Measurements from ENCODE around the gene ZMIZ1. TPM values are rescaled to one million over a fixed set of nuclear protein-coding genes. Genes with fewer than 3 reads are reported as not detected.

Gene ZMIZ1
- total and polyA plus RNA-seq, 5 donors from 2014 or later: 1.5 to 34.8 (median 2.2) TPM

- peaks cover 46% of the 10 kb centered on the region for H3K4me1 ChIP-seq (ENCODE audit: control insufficient read depth, insufficient read depth, low read length, poor library complexity, severe bottlenecking)
Measured at GRCh38 chr10:79050896-79051555, 17.7 kb upstream of the ZMIZ1 start.

GRCh38 chr10:79051766-79052165, 17.0 kb upstream of the ZMIZ1 start:
- H3K4me1 Mint-ChIP-seq: peaks cover 5 to 62% (median 19%) of the 10 kb centered on the region in 4 donors
- H3K36me3 Mint-ChIP-seq: no peaks in the 10 kb centered on the region
- ATAC-seq (ENCODE audit: low read depth in 2 of 2) (no peak), DNase-seq (no peak)
- H3K36me3 ChIP-seq (ENCODE audit: control insufficient read depth, insufficient read depth, low read length): no peaks in the 10 kb centered on the region
- H3K27me3 ChIP-seq (ENCODE audit: control insufficient read depth, insufficient read depth, low read length): no peaks in the 10 kb centered on the region
- H3K27me3 Mint-ChIP-seq: no peaks in the 10 kb centered on the region
- H3K9me3 Mint-ChIP-seq: no peaks in the 10 kb centered on the region
- H3K9me3 ChIP-seq (ENCODE audit: control insufficient read depth in 2 of 2, low read length in 2 of 2): no peaks in the 10 kb centered on the region
- H3K4me3 Mint-ChIP-seq: peak overlapping the region in 1 of 4 donors; percentile 64
- no peak overlapping the region for H3K27ac ChIP-seq (ENCODE audit: insufficient read depth, low read length, poor library complexity, severe bottlenecking)
- no peak overlapping the region for H3K4me3 ChIP-seq (ENCODE audit: low read depth, low read length)
- H3K4me1 ChIP-seq (ENCODE audit: control insufficient read depth, insufficient read depth, low read length, poor library complexity, severe bottlenecking): peaks cover 43% of the 10 kb centered on the region
- H3K27ac Mint-ChIP-seq: peak overlapping the region in 1 of 3 donors; percentile 66

More at GRCh38 chr10:79050896-79051555, 17.7 kb upstream of the ZMIZ1 start:
- peak overlapping the region in 2 of 3 donors; percentile 59 to 87 for H3K27ac Mint-ChIP-seq
- no peak overlapping the region for H3K27ac ChIP-seq (ENCODE audit: insufficient read depth, low read length, poor library complexity, severe bottlenecking)
- peak overlapping the region in 3 of 4 donors; percentile 19 to 64 (median 27) for H3K4me3 Mint-ChIP-seq
- ATAC-seq (ENCODE audit: low read depth in 2 of 2) (no peak), DNase-seq (no peak)
- H3K36me3 Mint-ChIP-seq: no peaks in the 10 kb centered on the region
- no peak overlapping the region for H3K4me3 ChIP-seq (ENCODE audit: low read depth, low read length)
- H3K9me3 Mint-ChIP-seq: no peaks in the 10 kb centered on the region
- H3K27me3 ChIP-seq (ENCODE audit: control insufficient read depth, insufficient read depth, low read length): no peaks in the 10 kb centered on the region
- H3K27me3 Mint-ChIP-seq: no peaks in the 10 kb centered on the region
- H3K36me3 ChIP-seq (ENCODE audit: control insufficient read depth, insufficient read depth, low read length): no peaks in the 10 kb centered on the region
- H3K9me3 ChIP-seq (ENCODE audit: control insufficient read depth in 2 of 2, low read length in 2 of 2): no peaks in the 10 kb centered on the region
- H3K4me1 Mint-ChIP-seq: peaks cover 5 to 70% (median 22%) of the 10 kb centered on the region in 4 donors

- DNase-seq (peak in 1 of 3 donors; percentile 39), ATAC-seq (ENCODE audit: low read depth in 2 of 2) (no peak)
- no peak overlapping the region for H3K27ac ChIP-seq (ENCODE audit: insufficient read depth, low read length, poor library complexity, severe bottlenecking)
- H3K27me3 ChIP-seq (ENCODE audit: control insufficient read depth, insufficient read depth, low read length): no peaks in the 10 kb centered on the region
- H3K9me3 ChIP-seq (ENCODE audit: control insufficient read depth in 2 of 2, low read length in 2 of 2): no peaks in the 10 kb centered on the region
- H3K4me3 Mint-ChIP-seq: peak overlapping the region in 1 of 4 donors; percentile 47
- no peak overlapping the region for H3K27ac Mint-ChIP-seq
- no peaks in the 10 kb centered on the region for H3K27me3 Mint-ChIP-seq
- H3K36me3 Mint-ChIP-seq: no peaks in the 10 kb centered on the region
- no peak overlapping the region for H3K4me3 ChIP-seq (ENCODE audit: low read depth, low read length)
- peaks cover 35% of the 10 kb centered on the region for H3K4me1 ChIP-seq (ENCODE audit: control insufficient read depth, insufficient read depth, low read length, poor library complexity, severe bottlenecking)
- no peaks in the 10 kb centered on the region for H3K9me3 Mint-ChIP-seq
- H3K4me1 Mint-ChIP-seq: peaks cover 2 to 55% (median 16%) of the 10 kb centered on the region in 4 donors
- H3K36me3 ChIP-seq (ENCODE audit: control insufficient read depth, insufficient read depth, low read length): no peaks in the 10 kb centered on the region
Measured at GRCh38 chr10:79052291-79053080, 16.3 kb upstream of the ZMIZ1 start.

- no peaks in the 10 kb centered on the region for H3K36me3 ChIP-seq (ENCODE audit: control insufficient read depth, insufficient read depth, low read length)
- H3K27ac ChIP-seq (ENCODE audit: insufficient read depth, low read length, poor library complexity, severe bottlenecking): no peak overlapping the region
- DNase-seq: no peak
- ATAC-seq (ENCODE audit: low read depth in 2 of 2): no peak
- Mint-ChIP-seq H3K27me3 (no peaks in the 10 kb centered on the region), H3K9me3 (no peaks in the 10 kb centered on the region), H3K4me3 (peak overlapping the region in 1 of 4 donors; percentile 47), H3K27ac (no peak overlapping the region), H3K4me1 (peaks cover 0 to 50% (median 13%) of the 10 kb centered on the region in 4 donors), H3K36me3 (no peaks in the 10 kb centered on the region)
- H3K9me3 ChIP-seq (ENCODE audit: control insufficient read depth in 2 of 2, low read length in 2 of 2): no peaks in the 10 kb centered on the region
- H3K27me3 ChIP-seq (ENCODE audit: control insufficient read depth, insufficient read depth, low read length): no peaks in the 10 kb centered on the region
- H3K4me1 ChIP-seq (ENCODE audit: control insufficient read depth, insufficient read depth, low read length, poor library complexity, severe bottlenecking): peaks cover 30% of the 10 kb centered on the region
- H3K4me3 ChIP-seq (ENCODE audit: low read depth, low read length): no peak overlapping the region
Measured at GRCh38 chr10:79053081-79053434, 15.7 kb upstream of the ZMIZ1 start.

- Mint-ChIP-seq H3K9me3 (no peaks in the 10 kb centered on the region), H3K27me3 (no peaks in the 10 kb centered on the region), H3K27ac (peak overlapping the region in 1 of 3 donors; percentile 5), H3K4me3 (no peak overlapping the region), H3K36me3 (no peaks in the 10 kb centered on the region), H3K4me1 (peaks cover 0 to 46% (median 9%) of the 10 kb centered on the region in 4 donors)
- Histone ChIP-seq H3K4me3 (ENCODE audit: low read depth, low read length) (no peak overlapping the region), H3K9me3 (ENCODE audit: control insufficient read depth in 2 of 2, low read length in 2 of 2) (no peaks in the 10 kb centered on the region), H3K36me3 (ENCODE audit: control insufficient read depth, insufficient read depth, low read length) (no peaks in the 10 kb centered on the region), H3K27me3 (ENCODE audit: control insufficient read depth, insufficient read depth, low read length) (no peaks in the 10 kb centered on the region), H3K27ac (ENCODE audit: insufficient read depth, low read length, poor library complexity, severe bottlenecking) (no peak overlapping the region), H3K4me1 (ENCODE audit: control insufficient read depth, insufficient read depth, low read length, poor library complexity, severe bottlenecking) (peaks cover 24% of the 10 kb centered on the region)
- DNase-seq: no peak
- ATAC-seq (ENCODE audit: low read depth in 2 of 2): no peak
Measured at GRCh38 chr10:79053481-79054202, 15.1 kb upstream of the ZMIZ1 start.

- Mint-ChIP-seq H3K27me3 (peaks cover 1% of the 10 kb centered on the region), H3K4me1 (peaks cover 0 to 37% (median 8%) of the 10 kb centered on the region in 4 donors), H3K27ac (no peak overlapping the region), H3K36me3 (no peaks in the 10 kb centered on the region), H3K9me3 (no peaks in the 10 kb centered on the region), H3K4me3 (peak overlapping the region in 1 of 4 donors; percentile 52)
- ATAC-seq (ENCODE audit: low read depth in 2 of 2): no peak
- peak in 1 of 3 donors; percentile 52 for DNase-seq
- no peak overlapping the region for H3K27ac ChIP-seq (ENCODE audit: insufficient read depth, low read length, poor library complexity, severe bottlenecking)
- H3K4me3 ChIP-seq (ENCODE audit: low read depth, low read length): no peak overlapping the region
- H3K9me3 ChIP-seq (ENCODE audit: control insufficient read depth in 2 of 2, low read length in 2 of 2): no peaks in the 10 kb centered on the region
- peaks cover 16% of the 10 kb centered on the region for H3K4me1 ChIP-seq (ENCODE audit: control insufficient read depth, insufficient read depth, low read length, poor library complexity, severe bottlenecking)
- H3K36me3 ChIP-seq (ENCODE audit: control insufficient read depth, insufficient read depth, low read length): no peaks in the 10 kb centered on the region
- no peaks in the 10 kb centered on the region for H3K27me3 ChIP-seq (ENCODE audit: control insufficient read depth, insufficient read depth, low read length)
Measured at GRCh38 chr10:79054203-79055099, 14.3 kb upstream of the ZMIZ1 start.

All from CD4-positive, CD25-positive, alpha-beta regulatory T cell (primary cell).